Measurements from ENCODE around the gene XIST.

The XIST gene

GRCh38 chrX:73851014-73852009, 1.2 kb downstream of the XIST start:
- in situ Hi-C loops (cut with HindIII; ENCODE audit: low pct_unique_long_range_greater_than_20kb, low sequenced_read_pairs), result no loop called here
- TF ChIP-seq JUND (IDR thresholded peaks at IDR 0.05; ENCODE audit: low read depth), result no peak
- no peak for DNase-seq (ENCODE audit: low read depth in 1 of 2, low spot score in 1 of 2)

- in situ Hi-C loops (cut with HindIII; ENCODE audit: low pct_unique_long_range_greater_than_20kb, low sequenced_read_pairs), result no loop called here
- no peak for TF ChIP-seq JUND (IDR thresholded peaks at IDR 0.05; ENCODE audit: low read depth)
- DNase-seq (ENCODE audit: low read depth in 1 of 2, low spot score in 1 of 2), result peak in 1 of 2 experiments; percentile 34
These were observed 2.1 kb downstream of the XIST start for GRCh38 chrX:73850124-73851013.

- no peak for DNase-seq (ENCODE audit: low read depth in 1 of 2, low spot score in 1 of 2)
- in situ Hi-C loops (cut with HindIII; ENCODE audit: low pct_unique_long_range_greater_than_20kb, low sequenced_read_pairs), result no loop called here
- no peak for TF ChIP-seq JUND (IDR thresholded peaks at IDR 0.05; ENCODE audit: low read depth)
These were observed 3.4 kb downstream of the XIST start for GRCh38 chrX:73849073-73849472.

- TF ChIP-seq JUND (IDR thresholded peaks at IDR 0.05; ENCODE audit: low read depth), result no peak
- DNase-seq (ENCODE audit: low read depth in 1 of 2, low spot score in 1 of 2), result peak in 1 of 2 experiments; percentile 5
These were observed 4.5 kb downstream of the XIST start for GRCh38 chrX:73847991-73848390.

GRCh38 chrX:73847100-73847499, 5.4 kb downstream of the XIST start:
- in situ Hi-C loops (cut with HindIII; ENCODE audit: low pct_unique_long_range_greater_than_20kb, low sequenced_read_pairs), result no loop called here
- no peak for TF ChIP-seq JUND (IDR thresholded peaks at IDR 0.05; ENCODE audit: low read depth)
- DNase-seq (ENCODE audit: low read depth in 1 of 2, low spot score in 1 of 2), result no peak

More at GRCh38 chrX:73847991-73848390, 4.5 kb downstream of the XIST start:
- in situ Hi-C loops (cut with HindIII; ENCODE audit: low pct_unique_long_range_greater_than_20kb, low sequenced_read_pairs), result no loop called here

GRCh38 chrX:73842541-73843234, 9.8 kb downstream of the XIST start:
- no peak for DNase-seq (ENCODE audit: low read depth in 1 of 2, low spot score in 1 of 2)
- no peak for TF ChIP-seq JUND (IDR thresholded peaks at IDR 0.05; ENCODE audit: low read depth)

GRCh38 chrX:73841337-73841736, 11.2 kb downstream of the XIST start:
- no peak for DNase-seq (ENCODE audit: low read depth in 1 of 2, low spot score in 1 of 2)
- no peak for TF ChIP-seq JUND (IDR thresholded peaks at IDR 0.05; ENCODE audit: low read depth)
- in situ Hi-C loops (cut with HindIII; ENCODE audit: low pct_unique_long_range_greater_than_20kb, low sequenced_read_pairs), result no loop called here

More at GRCh38 chrX:73842541-73843234, 9.8 kb downstream of the XIST start:
- in situ Hi-C loops (cut with HindIII; ENCODE audit: low pct_unique_long_range_greater_than_20kb, low sequenced_read_pairs), result no loop called here

- in situ Hi-C loops (cut with HindIII; ENCODE audit: low pct_unique_long_range_greater_than_20kb, low sequenced_read_pairs), result no loop called here
- no peak for DNase-seq (ENCODE audit: low read depth in 1 of 2, low spot score in 1 of 2)
- no peak for TF ChIP-seq JUND (IDR thresholded peaks at IDR 0.05; ENCODE audit: low read depth)
These were observed 12.2 kb downstream of the XIST start for GRCh38 chrX:73840120-73840924.

GRCh38 chrX:73839152-73839551, 13.4 kb downstream of the XIST start:
- in situ Hi-C loops (cut with HindIII; ENCODE audit: low pct_unique_long_range_greater_than_20kb, low sequenced_read_pairs), result no loop called here
- DNase-seq (ENCODE audit: low read depth in 1 of 2, low spot score in 1 of 2), result no peak
- TF ChIP-seq JUND (IDR thresholded peaks at IDR 0.05; ENCODE audit: low read depth), result no peak

GRCh38 chrX:73838123-73838522, 14.4 kb downstream of the XIST start:
- DNase-seq (ENCODE audit: low read depth in 1 of 2, low spot score in 1 of 2), result no peak
- in situ Hi-C loops (cut with HindIII; ENCODE audit: low pct_unique_long_range_greater_than_20kb, low sequenced_read_pairs), result no loop called here
- no peak for TF ChIP-seq JUND (IDR thresholded peaks at IDR 0.05; ENCODE audit: low read depth)

- in situ Hi-C loops (cut with HindIII; ENCODE audit: low pct_unique_long_range_greater_than_20kb, low sequenced_read_pairs), result no loop called here
- no peak for TF ChIP-seq JUND (IDR thresholded peaks at IDR 0.05; ENCODE audit: low read depth)
These were observed 15.5 kb downstream of the XIST start for GRCh38 chrX:73836956-73837477.

More at GRCh38 chrX:73836956-73837477, 15.5 kb downstream of the XIST start:
- no peak for DNase-seq (ENCODE audit: low read depth in 1 of 2, low spot score in 1 of 2)
